ENCODE results near the gene RAPGEF3.
A peak's percentile ranks its signal among the peaks of the same experiment; 100 is the strongest.

RAPGEF3 gene

DNA sequence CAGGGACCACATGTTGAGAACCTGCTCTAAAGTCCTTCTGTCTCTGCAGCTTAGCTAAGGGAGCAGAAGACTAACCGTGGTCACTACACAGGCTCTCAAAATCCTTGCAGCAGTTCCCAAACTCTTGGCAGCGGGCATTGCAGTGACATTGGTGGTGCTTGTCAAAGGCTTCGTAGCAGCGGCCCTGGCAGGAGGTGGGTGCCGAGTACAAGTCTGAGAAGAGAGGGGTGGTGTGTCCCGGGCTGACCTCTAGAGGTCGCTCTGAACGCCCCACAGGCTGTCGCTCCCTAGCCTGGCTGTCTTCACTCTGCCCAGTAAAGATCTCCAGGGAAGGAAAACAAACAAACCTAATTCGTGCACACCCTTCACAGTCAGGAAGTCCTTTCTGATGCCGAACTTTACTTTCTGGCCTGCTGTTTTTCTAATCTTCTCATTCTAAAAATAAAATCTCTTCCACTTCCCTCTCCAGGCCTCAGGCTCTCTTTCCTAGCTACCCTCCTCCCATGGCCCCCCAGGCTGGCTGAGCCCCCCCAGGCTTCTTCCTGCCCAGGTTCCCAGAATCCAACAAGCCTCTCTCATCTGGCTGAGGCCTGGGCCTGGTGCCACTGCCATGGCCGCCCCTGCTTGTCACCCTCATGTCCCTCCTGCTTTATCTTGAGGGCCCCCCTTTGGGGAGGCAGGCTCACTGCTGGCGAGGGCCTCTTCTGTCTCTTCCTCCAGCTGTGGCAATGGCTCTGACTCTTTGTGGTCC, 41.1 kb downstream of the RAPGEF3 start:
- DNase-seq: no peak

DNA sequence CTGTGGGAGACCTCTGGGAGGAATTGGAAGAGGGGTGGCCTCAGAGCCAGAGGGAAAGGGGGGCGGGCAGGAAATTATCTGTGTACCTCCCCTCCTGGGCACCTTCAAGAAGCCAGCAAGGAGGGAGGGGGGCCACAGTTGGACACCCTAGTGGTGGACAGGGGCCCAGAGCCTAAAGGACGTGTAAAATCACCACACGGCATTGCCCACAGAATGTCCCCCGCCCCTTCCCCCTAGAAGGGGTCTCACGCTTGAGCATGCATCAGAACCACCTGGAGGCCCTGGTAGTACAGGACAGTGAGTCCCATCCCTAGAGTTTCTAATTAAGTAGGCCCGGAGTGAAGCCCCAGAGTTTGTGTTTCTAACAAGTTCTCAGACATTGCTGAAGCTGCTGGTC, 41.6 kb downstream of the RAPGEF3 start:
- DNase-seq: no peak

DNA sequence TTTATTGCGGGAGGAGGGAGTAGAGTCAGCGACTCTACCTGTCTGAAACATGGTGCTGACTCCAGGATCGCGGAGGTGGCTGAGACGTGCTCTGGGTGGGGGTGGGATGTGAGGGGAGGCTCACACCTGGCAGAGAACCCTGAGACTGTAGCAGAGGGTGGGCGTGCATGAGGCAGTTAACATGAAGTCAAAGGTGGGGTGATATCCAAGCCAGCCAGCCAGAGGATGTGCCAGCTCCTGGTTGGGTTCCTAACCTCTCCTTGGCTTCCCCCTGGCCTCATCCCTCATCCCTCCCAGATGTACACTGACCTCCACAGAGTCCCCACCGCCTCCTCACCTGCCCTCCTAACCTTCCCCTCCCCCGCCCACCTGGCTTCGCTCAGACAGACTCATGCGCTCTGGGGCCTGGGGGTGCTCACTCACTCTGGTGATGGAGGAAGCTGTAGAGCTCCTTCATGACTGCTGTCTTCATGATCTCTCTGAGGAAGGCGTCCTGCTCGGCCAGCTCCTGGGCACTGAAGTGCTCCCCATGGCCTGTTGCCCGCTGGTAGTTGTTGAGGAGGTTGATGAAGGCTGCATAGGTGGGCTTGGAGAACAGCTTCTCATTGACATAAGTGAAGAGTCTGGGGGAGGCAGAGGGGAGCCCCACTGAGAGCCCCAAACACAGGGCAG, 42.7 kb downstream of the RAPGEF3 start:
- DNase-seq: no peak

DNA sequence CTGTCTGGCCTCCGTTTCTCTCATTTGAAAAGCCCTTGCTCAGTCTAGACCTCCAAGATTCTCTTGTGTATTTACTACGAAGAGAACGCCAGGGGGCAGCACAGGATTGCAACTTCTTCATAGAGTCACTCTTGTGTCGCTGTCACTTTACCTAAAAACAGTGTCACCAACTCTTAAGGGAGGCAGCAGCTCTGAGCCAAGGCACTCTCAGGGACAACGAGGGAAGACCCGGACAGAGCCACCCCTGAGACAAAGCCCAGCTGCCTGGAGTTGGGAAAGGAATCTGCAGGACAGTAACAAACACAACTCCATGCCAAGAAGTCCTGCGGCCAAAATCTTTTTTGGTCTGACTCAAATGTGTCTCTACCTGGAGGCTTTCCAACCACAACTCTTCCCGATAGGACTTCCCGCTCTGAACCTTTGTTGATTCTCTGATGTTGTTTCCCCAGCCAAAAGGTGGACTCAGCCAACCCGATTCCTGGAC, 43.2 kb downstream of the RAPGEF3 start:
- peak; percentile 24 for DNase-seq

DNA sequence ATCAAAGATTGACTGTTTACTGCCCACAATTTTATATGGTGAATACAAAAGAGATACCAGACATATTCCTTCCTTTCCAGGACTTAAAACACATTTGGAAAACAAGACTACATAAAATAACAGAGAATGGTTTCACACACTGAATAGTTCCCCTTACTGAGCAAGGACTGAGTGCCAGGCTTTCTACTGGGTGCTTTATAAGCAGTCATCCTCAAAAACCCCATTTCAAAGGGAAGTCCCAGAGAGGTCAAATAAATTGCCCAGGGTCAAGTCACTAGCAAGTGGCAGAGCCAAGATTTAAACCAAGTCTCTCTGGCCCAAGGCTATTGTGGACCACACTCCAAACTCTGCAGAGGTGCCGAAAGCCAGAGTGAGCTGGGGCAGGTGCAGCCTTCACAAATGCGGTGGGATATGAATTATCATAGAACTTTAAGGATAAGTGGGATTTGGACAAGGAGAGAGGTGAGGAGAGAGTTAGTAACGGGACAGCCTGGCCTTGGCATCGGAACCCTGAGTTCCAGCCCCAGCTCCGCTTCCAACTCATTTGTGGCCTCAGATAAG, 43.8 kb downstream of the RAPGEF3 start:
- no peak for DNase-seq

DNA sequence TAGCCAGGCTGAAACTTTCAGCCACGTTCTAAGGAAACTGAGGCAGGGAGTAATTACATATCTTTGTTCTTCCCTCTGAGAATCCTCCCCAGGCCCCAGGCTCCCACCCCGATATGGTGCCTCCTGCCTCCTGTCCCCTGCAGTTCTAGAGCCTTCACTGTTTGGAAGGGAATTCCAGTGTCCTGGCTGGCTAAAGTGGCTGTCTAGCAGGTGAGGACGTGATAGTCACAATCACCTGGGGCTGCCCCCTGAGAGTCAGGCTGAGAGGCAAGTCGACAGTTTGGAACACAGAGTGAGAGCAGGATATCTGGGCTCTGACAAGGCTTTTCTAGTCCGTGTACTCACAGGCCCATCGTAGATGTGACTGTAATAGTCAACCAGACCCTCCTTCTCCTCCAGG, 46.5 kb downstream of the RAPGEF3 start:
- no peak for DNase-seq

DNA sequence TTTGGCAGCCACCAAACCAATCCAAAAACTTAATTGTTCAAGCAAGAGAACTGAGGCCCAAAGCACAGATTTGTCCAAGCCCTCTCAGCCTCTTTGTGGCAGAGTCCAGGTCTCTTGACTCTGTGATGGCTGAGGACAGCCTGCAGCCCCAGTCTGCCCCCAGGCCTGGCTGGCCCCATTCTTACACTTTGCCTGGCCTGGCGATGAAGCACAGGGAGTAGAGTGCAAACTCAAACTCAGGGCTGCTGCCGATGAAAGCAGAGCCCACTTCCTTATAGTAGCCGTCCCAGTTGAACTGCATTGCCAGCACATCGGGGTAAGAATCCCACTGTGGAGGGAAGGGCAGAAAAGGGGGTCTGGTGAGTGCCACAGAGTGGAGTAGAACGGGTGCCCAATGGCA, 47.2 kb downstream of the RAPGEF3 start:
- no peak for DNase-seq

DNA sequence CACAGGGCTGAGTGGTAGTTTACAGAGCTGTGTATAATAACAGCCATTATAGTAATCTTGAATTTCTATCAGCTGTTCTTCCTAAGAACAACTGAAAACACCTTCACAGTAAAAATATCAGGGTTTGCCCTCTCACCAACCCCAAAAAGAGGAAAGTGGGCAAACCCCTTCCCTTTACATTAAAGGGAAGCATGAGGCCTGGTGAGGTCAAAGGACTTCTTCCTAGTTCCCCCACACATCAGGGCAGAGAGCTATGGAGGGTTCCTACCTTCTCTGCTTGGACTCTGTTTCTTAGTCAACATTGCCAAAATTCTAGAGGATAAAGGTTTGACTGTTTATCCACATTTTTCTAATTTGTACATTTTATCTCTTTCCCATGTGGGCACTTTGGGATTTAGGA, 48.4 kb downstream of the RAPGEF3 start:
- no peak for DNase-seq

DNA sequence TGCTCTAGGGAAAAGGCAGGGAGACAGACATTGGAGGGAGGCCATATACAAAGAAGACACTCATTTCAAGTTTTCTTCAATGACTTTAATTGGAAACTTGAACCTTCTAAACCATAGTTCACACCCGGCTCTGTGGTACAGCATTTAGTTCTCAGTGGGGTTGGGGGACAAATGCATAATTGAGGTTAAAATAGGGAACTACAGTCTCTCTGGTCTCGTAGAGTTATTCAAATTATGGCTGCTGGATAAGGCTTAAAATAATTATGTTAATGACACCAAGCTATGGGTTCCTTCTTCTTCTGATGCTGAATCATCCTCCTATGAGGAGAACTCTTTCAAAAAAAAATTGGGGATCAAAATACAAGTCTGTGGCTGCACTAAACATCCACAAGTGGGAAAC, 49.0 kb downstream of the RAPGEF3 start:
- DNase-seq: no peak

DNA sequence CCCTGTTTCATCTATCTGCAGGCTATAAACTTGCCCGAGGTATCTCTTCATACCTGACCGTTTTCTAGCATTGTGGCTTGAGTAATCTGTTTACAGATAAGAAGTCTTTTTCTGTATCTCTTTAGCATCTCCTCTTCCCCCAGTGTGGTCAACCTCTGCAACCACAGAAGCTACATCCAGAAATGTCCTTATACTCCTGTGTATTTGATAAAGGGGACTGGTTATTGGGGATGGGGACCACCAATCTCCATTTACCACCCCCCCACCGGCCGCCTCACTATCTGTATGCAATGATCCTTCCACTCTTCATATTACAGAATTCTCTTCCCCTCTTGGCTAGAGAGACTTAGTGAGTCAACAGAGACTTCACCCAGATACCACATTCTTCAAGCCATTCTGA, 49.4 kb downstream of the RAPGEF3 start:
- no peak for DNase-seq

DNA sequence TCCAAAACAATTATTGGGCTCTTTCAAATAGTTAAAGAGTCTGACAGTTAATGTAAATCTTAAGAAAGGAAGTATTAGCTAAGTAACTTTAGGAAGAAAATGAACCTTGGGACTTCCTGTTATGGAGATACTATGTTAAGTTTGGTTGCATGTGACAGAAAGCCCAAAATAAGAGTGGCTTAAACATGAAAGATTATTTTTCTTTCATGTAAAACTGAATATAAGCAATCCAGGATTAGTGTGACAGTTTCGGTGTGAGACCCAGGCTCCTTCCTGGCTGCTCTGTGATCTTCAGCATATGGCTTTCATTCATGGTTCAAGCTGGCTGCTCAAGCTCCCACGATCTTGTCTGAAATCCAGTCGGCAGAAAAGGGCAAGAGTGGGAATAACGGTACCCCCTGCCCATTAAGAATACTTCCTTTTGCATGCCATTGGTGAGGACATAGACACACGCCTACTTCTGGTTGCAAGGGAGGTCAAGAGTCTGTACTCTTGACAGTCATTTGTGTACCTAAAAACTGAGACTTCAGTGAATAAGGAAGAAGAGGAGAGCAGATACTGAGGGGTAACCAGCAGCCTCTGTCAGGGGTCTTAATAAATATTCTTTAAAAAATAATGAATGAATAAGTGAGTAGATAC, 50.7 kb downstream of the RAPGEF3 start:
- no peak for DNase-seq

DNA sequence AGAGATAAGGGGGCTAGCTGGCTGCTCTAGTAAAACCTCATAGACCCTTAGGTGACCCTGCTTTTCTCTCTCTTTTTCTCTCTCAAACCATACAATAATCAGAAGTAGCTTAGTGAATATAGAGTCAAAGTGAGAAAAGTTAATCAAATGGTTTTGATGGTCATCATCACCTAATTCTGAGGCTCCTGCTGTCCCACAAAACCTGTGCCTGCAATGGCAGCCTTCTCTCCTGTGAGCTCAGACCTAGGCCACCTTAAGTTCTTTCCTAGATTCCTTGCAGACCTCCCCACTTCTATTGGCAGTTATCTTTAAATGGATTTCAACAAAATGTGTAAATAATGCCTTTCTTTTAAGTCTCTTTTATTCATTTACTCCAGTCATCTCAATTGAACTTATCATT, 51.3 kb downstream of the RAPGEF3 start:
- DNase-seq: no peak

DNA sequence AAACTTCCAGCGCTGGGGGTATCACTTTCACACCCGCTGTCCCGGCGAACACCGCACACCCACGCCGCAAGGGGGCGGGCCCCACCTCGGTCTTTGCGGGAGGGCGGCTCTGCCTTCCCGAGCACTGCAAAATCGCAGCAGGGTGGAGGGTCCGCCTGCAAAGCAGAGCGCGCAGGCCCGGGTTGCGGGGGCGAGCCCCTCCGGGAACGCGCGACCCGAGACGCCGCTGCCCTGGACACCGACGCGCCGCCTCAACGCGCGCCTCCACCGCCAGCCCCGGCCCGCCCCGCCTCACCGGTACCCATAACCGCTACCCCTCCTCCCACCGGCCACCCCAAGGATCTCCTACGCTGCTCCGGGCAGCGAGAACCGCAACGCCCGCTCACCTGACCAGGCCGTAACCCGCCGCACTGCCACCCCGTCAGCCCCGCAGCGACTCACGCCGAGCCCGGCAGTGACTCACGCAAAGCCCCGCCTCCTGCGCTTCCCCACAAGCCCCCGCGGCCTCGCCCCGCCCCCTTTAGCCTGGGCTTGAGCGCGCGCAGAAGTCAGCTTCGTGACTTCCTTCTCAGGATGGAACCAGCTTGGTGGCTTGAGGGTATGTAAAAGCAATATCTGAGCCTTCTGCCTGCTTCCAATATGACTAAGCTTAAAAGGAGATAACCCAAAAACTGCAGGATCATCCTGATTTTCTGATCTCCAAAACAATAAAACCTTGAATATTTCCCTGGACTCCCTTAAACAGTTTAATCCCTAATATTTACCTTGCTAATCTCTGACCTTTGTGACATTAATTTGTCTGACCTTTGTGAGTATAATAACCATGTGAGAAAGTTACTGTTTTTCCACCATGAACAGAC, 52.9 kb downstream of the RAPGEF3 start, which contains the start of gene RPAP3:
TSS of gene RPAP3 (minus strand) at position 465 of the 860 bp plus-strand sequence. CDS start 3,190 bp downstream, outside the sequence.
- DNase-seq: peak; percentile 43

DNA sequence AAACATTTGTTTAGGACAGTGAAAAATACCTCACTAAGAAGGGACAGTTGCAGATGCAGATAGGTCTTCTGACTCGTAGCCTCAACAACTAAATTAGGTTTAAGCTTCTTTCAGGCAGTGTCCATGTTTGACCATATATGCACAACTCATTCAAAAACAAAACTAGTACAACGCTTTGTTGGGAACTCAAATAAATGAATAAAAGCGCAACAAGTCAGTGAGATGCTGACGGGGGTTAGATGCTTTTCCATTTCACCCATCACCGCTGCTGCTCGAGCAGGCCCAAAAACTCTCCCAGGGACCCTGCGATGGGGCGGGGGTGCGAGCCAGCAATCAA, 53.5 kb downstream of the RAPGEF3 start:
- no peak for DNase-seq

DNA sequence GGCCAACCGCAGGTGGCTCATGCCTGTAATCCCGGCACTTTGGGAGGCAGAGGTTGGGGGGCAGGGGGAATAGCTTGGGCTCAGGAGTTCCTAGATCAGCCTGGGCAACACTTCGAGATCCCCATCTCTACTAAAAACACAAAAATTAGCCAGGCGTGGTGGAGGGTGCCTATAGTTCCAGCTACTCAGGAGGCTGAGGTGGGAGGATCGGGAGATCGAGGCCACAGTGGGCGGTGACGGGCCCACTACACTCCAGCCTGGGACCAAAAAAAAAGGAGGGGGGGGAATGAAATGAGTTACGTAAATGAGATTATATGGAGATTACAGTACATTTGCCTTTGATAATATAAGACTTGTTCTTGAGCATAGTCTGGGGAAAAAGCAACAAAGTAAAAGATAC, 54.0 kb downstream of the RAPGEF3 start:
- DNase-seq: no peak

DNA sequence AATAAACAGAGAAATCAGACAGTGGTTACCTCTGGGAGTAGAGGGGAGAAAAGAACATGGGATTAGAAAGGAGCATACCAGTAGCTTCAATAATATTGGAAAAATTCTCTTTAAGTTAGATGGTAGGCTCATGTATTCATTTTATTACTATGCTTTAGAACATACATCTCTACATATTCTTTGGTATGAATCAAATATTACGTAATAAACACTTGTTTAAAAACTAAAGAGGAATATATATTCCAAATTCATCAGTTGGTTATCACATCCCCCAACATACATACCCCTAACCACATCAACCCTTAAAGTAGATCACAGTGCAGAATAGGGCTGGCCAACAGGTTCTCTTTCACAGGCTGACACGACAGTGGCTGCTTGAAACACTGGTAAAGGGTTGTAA, 58.4 kb downstream of the RAPGEF3 start:
- DNase-seq: no peak

DNA sequence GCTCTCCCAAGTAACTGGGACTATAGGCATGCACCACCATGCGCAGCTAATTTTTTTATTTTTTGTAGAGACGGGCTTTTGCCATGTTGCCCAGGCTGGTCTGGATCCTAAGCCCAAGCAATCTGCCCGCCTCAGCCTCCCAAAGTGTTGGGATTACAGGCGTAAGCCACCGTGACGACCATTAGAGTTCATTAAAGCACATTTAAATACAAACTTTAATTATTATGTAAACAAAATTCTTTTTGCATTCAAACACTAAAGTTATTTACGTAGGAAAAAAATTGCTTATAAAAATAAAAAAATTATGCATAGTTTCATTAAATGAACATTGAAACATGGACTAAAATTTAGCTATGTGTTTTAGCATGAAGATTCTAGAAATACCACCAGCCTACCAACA, 60.0 kb downstream of the RAPGEF3 start:
- no peak for DNase-seq

DNA sequence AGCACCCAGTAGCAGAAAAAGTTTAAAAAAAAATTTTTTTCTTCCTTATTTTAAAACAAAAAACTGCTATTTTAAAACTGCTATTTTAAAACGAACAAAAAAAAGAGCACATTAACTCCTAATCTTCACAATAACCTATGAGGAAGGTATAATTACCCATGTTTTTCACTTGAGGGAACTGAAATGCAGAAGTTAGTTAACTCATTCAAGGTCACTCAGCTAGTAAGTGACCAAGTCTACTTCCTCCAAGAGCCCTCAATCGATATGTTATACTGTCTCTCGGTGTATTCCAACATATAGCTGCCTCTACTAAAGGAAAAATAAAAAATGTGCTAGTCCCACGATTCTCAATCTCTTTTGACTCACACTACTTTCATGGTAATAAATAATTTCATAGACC, 60.6 kb downstream of the RAPGEF3 start:
- no peak for DNase-seq

DNA sequence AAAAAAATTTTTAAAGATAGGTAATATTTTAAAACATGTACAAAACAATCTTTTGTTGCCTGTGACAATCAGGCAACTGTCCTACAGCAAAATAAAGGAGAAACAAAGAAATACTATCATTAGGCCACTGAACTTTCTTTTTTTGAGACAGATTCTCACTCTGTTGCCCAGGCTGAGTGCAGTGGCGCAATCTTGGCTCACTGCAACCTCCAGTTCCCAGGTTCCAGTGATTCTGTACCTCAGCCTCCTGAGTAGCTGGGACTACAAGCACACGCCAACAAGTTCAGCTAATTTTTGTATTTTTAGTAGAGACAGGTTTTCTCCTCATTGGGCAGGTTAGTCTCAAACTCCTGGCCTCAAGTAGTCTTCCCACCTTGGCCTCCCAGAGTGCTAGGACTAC, 69.5 kb downstream of the RAPGEF3 start:
- DNase-seq: no peak

DNA sequence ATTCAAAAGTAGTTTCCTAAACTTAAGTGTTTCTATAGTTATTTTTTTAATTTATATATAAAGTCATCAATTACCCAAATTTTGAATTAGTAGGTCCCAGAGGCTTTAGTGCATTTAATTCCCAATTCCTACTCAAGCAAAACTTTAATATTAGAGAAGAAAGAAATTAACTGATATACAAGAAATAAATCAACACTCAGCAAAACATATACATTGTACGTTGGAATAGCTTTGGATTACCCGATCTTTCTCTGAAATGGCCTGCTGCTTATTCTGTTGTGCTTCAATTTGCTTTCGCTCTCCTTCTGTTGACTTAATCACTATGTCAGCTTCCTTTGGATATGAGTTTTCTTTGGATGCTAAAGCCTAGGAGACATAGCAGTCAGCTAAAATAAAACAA, 71.0 kb downstream of the RAPGEF3 start:
- no peak for DNase-seq

DNA sequence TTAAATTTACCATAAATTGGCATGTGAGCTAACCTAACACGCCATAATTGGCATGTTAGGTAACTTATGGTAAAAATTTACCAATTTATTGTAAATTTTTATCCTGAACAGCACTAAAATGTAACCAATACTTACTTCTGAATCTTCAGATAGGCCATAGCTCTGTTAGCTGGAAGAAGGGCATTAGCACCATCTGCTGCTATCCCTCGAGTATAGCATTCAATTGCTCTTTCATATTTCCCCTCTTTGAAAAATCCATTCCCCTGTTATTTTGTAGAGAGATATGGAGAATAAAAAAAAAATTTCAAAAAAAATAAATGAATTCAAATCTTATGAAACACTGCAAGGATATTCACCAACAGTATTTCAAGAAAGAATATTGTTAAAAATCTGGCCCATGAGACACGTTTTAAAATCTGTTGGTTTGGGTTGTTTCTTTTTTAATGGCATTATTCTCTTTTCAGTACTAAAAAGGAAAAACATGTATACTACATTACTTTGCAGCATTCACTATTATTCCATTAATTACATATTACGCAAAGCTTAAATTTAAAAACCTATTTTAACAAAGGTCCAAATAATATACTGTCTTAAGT, 71.9 kb downstream of the RAPGEF3 start:
- DNase-seq: no peak
